ENCODE results near the gene GGTA1. TPM values are rescaled to one million over a fixed set of nuclear protein-coding genes. Genes with fewer than 3 reads are reported as not detected.

GGTA1 gene
- total RNA-seq, 2 donors from 2014 or later: 0.94 to 4.2 TPM

DNA sequence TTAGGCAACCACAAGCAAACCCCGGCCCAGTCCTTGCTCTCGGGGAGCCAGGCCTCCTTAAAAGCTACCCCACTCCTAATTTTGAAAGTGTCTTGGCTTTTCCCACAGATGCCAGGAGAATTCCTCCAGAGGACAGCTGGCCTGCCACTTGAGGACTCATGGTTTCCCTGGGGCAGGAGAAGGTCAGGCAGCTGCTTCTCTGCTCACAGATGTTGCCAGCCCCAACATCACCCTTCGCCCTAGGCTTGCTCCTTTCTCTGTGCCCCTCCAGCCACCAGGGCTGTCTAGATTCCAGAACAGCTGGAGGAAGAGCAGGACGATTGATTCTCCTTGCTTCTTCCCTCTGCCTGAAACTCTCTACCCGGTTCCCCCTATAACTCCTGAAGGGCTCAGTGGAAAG is 8.5 kb downstream of the GGTA1 start:
- no peak overlapping the region for H3K27ac ChIP-seq
- H3K36me3 ChIP-seq: no peaks in the 10 kb centered on the region
- H3K9ac ChIP-seq (ENCODE audit: low read depth in 2 of 2, low read length in 2 of 2): no peak overlapping the region
- no peak for TF ChIP-seq CTCF (IDR thresholded peaks at IDR 0.05)
- intact Hi-C loops (cut with DNase I): no loop called here
- no peaks in the 10 kb centered on the region for H3K27me3 ChIP-seq
- H3K4me1 ChIP-seq: no peaks in the 10 kb centered on the region
- H3K4me3 ChIP-seq: no peak overlapping the region
- DNase-seq: no peak
- H3K9me3 ChIP-seq: no peaks in the 10 kb centered on the region

GRCh38 chr9:121489344-121489743 is 10.3 kb downstream of the GGTA1 start:
- Histone ChIP-seq H3K9me3 (no peaks in the 10 kb centered on the region), H3K4me1 (no peaks in the 10 kb centered on the region), H3K36me3 (no peaks in the 10 kb centered on the region), H3K9ac (ENCODE audit: low read depth in 2 of 2, low read length in 2 of 2) (no peak overlapping the region), H3K27me3 (no peaks in the 10 kb centered on the region), H3K4me3 (no peak overlapping the region), H3K27ac (no peak overlapping the region)
- no peak for TF ChIP-seq CTCF (IDR thresholded peaks at IDR 0.05)
- no peak for DNase-seq
- intact Hi-C loops (cut with DNase I): no loop called here

DNA sequence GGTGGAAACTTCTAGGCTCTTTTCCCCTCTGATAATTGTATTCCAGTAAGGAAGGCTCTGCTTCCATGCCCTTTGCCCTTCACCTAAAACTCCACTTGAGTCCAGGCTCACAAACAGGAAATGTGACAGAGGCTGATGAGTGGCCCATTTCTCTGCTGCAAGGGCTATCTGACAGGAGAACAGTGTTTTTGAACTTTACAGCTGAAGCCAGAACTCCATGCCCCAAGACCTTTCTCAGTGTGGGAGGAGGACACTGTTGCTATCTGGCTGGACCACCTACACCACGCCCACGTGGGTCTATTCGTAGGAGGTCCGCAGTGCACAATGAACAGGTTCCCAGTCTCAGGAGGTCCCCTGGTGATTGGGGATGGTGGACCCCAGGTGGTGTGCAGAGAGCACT is 13.6 kb downstream of the GGTA1 start:
- Histone ChIP-seq H3K4me1 (no peaks in the 10 kb centered on the region), H3K27ac (peak overlapping the region; percentile 36), H3K9ac (ENCODE audit: low read depth in 2 of 2, low read length in 2 of 2) (peak overlapping the region in 1 of 2 donors; percentile 4), H3K27me3 (no peaks in the 10 kb centered on the region), H3K36me3 (no peaks in the 10 kb centered on the region), H3K9me3 (no peaks in the 10 kb centered on the region), H3K4me3 (no peak overlapping the region)
- TF ChIP-seq CTCF (IDR thresholded peaks at IDR 0.05): no peak
- intact Hi-C loops (cut with DNase I): no loop called here
- no peak for DNase-seq

- intact Hi-C loops (cut with DNase I): no loop called here
- Histone ChIP-seq H3K27ac (peak overlapping the region; percentile 9), H3K4me3 (no peak overlapping the region), H3K9me3 (no peaks in the 10 kb centered on the region), H3K4me1 (no peaks in the 10 kb centered on the region), H3K36me3 (no peaks in the 10 kb centered on the region), H3K27me3 (no peaks in the 10 kb centered on the region), H3K9ac (ENCODE audit: low read depth in 2 of 2, low read length in 2 of 2) (no peak overlapping the region)
- no peak for DNase-seq
- TF ChIP-seq CTCF (IDR thresholded peaks at IDR 0.05): no peak
Measured at GRCh38 chr9:121485623-121486022, 14.0 kb downstream of the GGTA1 start.

GRCh38 chr9:121484651-121485446 is 14.8 kb downstream of the GGTA1 start:
- no peak overlapping the region for H3K9ac ChIP-seq (ENCODE audit: low read depth in 2 of 2, low read length in 2 of 2)
- H3K36me3 ChIP-seq: no peaks in the 10 kb centered on the region
- DNase-seq: no peak
- no peaks in the 10 kb centered on the region for H3K9me3 ChIP-seq
- no peaks in the 10 kb centered on the region for H3K4me1 ChIP-seq
- no peaks in the 10 kb centered on the region for H3K27me3 ChIP-seq
- intact Hi-C loops (cut with DNase I): no loop called here
- peak overlapping the region; percentile 9 for H3K27ac ChIP-seq
- no peak for TF ChIP-seq CTCF (IDR thresholded peaks at IDR 0.05)
- no peak overlapping the region for H3K4me3 ChIP-seq

Measured in colonic mucosa (tissue), 4 donors.